OCI-LY7 (cell line): ENCODE results near the gene C12orf56. TPM values are rescaled to one million over a fixed set of nuclear protein-coding genes. Genes with fewer than 3 reads are reported as not detected.

ENCODE experiments used
- BruUV-seq: library from RNA; stranded (reverse); fragments of 400-500 nt; replicated peaks from 2 replicates; lab custom pipeline; 2021; lab: Mats Ljungman, UMichigan
- CTCF ChIA-PET: fragments of 300-600 bp; sonication (Branson Sonifier 250); formaldehyde crosslinking; loops from one replicate; lab custom pipeline; 2022; ENCODE audit warnings: antibody characterized with exemption; ENCODE audit not compliant: unreplicated experiment; lab: Charles Lee
- POLR2A ChIA-PET: fragments of 300-600 bp; sonication (Branson Sonifier 250); formaldehyde crosslinking; loops from one replicate; lab custom pipeline; 2022; ENCODE audit warnings: antibody characterized with exemption; lab: Charles Lee
- DNase-seq: peaks from one replicate; pipeline ENCODE4 v3.0.0-alpha.2; 2015; ENCODE audit warnings: low spot score
- H2AFZ ChIP-seq: fragments of 200-600 bp; sonication (generic), shearing (Covaris generic); 2 replicates; pipeline ENCODE4 v1.6.1; 2014; ENCODE audit warnings: mild to moderate bottlenecking, antibody characterized with exemption, low read length, moderate library complexity
- H3K27ac ChIP-seq: fragments of 200-600 bp; sonication (generic); 2 replicates; pipeline ENCODE4 v1.5.1; 2014; ENCODE audit warnings: mixed run types, low read depth, mild to moderate bottlenecking, moderate library complexity, low read length, inconsistent platforms; ENCODE audit not compliant: poor library complexity, severe bottlenecking
- H3K36me3 ChIP-seq: fragments of 200-600 bp; sonication (generic); 2 replicates; pipeline ENCODE4 v1.6.1; 2014; ENCODE audit warnings: mild to moderate bottlenecking, antibody characterized with exemption, low read length, moderate library complexity, mixed read lengths; ENCODE audit not compliant: insufficient read depth
- H3K4me1 ChIP-seq: fragments of 200-600 bp; sonication (generic); 2 replicates; pipeline ENCODE4 v1.5.1; 2014; ENCODE audit warnings: mild to moderate bottlenecking, low read length; ENCODE audit not compliant: insufficient read depth, poor library complexity, severe bottlenecking
- H3K4me2 ChIP-seq: fragments of 200-600 bp; sonication (generic); 2 replicates; pipeline ENCODE4 v1.6.1; 2014; ENCODE audit warnings: mild to moderate bottlenecking, low read length
- H3K4me3 ChIP-seq: fragments of 200-600 bp; sonication (generic); 2 replicates; pipeline ENCODE4 v1.5.1; 2014; ENCODE audit warnings: mild to moderate bottlenecking, low read depth, low read length; ENCODE audit not compliant: poor library complexity, severe bottlenecking
- H3K79me2 ChIP-seq: fragments of 200-600 bp; sonication (generic); 2 replicates; pipeline ENCODE4 v1.6.1; 2016; ENCODE audit warnings: low read depth, mild to moderate bottlenecking, low read length, moderate library complexity, mixed read lengths; ENCODE audit not compliant: insufficient read depth
- H3K9me2 ChIP-seq: fragments of 200-600 bp; sonication (generic); 2 replicates; pipeline ENCODE4 v1.6.1; 2016; ENCODE audit warnings: mild to moderate bottlenecking, low read length, mixed read lengths; ENCODE audit not compliant: insufficient read depth
- H3K9me3 ChIP-seq: fragments of 200-600 bp; sonication (generic); 2 replicates; pipeline ENCODE4 v1.6.1; 2014; ENCODE audit warnings: mild to moderate bottlenecking, mixed run types, low read length, mixed read lengths
- H4K20me1 ChIP-seq: fragments of 200-600 bp; sonication (generic); 2 replicates; pipeline ENCODE4 v1.6.1; 2014; ENCODE audit warnings: mild to moderate bottlenecking, antibody characterized with exemption, low read length, moderate library complexity, mixed read lengths; ENCODE audit not compliant: insufficient read depth
- CTCF ChIP-seq: fragments of 200-600 bp; sonication (generic); conservative IDR thresholded peaks from 2 replicates; pipeline ENCODE4 v1.5.1; 2014; ENCODE audit warnings: mild to moderate bottlenecking, antibody characterized with exemption, low read length, moderate library complexity, mixed read lengths
- EZH2phosphoT487 ChIP-seq: fragments of 200-600 bp; sonication (generic); IDR thresholded peaks from 2 replicates; pipeline ENCODE4 v1.6.1; 2018; ENCODE audit warnings: low read depth, borderline replicate concordance, mild to moderate bottlenecking, mixed run types, antibody characterized with exemption, low read length, moderate library complexity, mixed read lengths
- intact Hi-C: fragments of 100-400 bp; cut with micrococcal nuclease; formaldehyde crosslinking; loops from one replicate; pipeline ENCODE4 v1.10.0; 2022; ENCODE audit not compliant: unreplicated experiment
- total RNA-seq, 2 experiments: library from RNA; depleted of rRNA in 1 of 2; stranded (reverse); fragments of >200 nt in 1 of 2; shearing (Covaris generic) in 1 of 2; gene quantifications; 2 replicates each; pipeline ENCODE4 v1.2.3, GENCODE V29; 2014 to 2022

Gene C12orf56
- total RNA-seq, 2 experiments from 2014 or later: not detected

- DNase-seq: no peak
- H2AFZ ChIP-seq: no peak overlapping the region
- intact Hi-C loops: loop anchor here (10.0 kb wide), 1 partner anchor 98 kb away; no protein-coding TSS in a partner anchor
- H3K79me2 ChIP-seq: no peaks in the 10 kb centered on the region
- TF ChIP-seq EZH2phosphoT487: no peak
- no peak for TF ChIP-seq CTCF
- H3K4me3 ChIP-seq: no peak overlapping the region
- H3K4me2 ChIP-seq: no peak overlapping the region
- no peaks in the 10 kb centered on the region for H4K20me1 ChIP-seq
- ChIA-PET POLR2A (interaction anchor here (0.6 kb wide), 1 partner anchor 34 kb away, joined by 3 read pairs; no protein-coding TSS in a partner anchor), CTCF (no interaction called here)
- H3K4me1 ChIP-seq: no peaks in the 10 kb centered on the region
- no peak overlapping the region for H3K27ac ChIP-seq
- no peaks in the 10 kb centered on the region for H3K36me3 ChIP-seq
- no TSS peak for BruUV-seq
- no peaks in the 10 kb centered on the region for H3K9me3 ChIP-seq
- H3K9me2 ChIP-seq: no peaks in the 10 kb centered on the region
Measured at GRCh38 chr12:64252681-64253080, 137.9 kb downstream of the C12orf56 start.

- POLR2A ChIA-PET: interaction anchor here (0.6 kb wide), 1 partner anchor 58 kb away, joined by 4 read pairs; no protein-coding TSS in a partner anchor
- BruUV-seq: no TSS peak
- Histone ChIP-seq H3K4me2 (no peak overlapping the region), H3K27ac (no peak overlapping the region), H2AFZ (no peak overlapping the region), H3K9me2 (no peaks in the 10 kb centered on the region), H4K20me1 (no peaks in the 10 kb centered on the region), H3K4me3 (no peak overlapping the region), H3K4me1 (no peaks in the 10 kb centered on the region), H3K36me3 (no peaks in the 10 kb centered on the region), H3K79me2 (no peaks in the 10 kb centered on the region), H3K9me3 (no peaks in the 10 kb centered on the region)
- intact Hi-C loops: no loop called here
- no peak for TF ChIP-seq EZH2phosphoT487
- no peak for TF ChIP-seq CTCF
- CTCF ChIA-PET: no interaction called here
- no peak for DNase-seq
Measured at GRCh38 chr12:64243809-64244208, 146.7 kb downstream of the C12orf56 start.

- H4K20me1 ChIP-seq: no peaks in the 10 kb centered on the region
- H3K79me2 ChIP-seq: no peaks in the 10 kb centered on the region
- H3K36me3 ChIP-seq: no peaks in the 10 kb centered on the region
- DNase-seq: no peak
- H2AFZ ChIP-seq: no peak overlapping the region
- BruUV-seq: no TSS peak
- POLR2A ChIA-PET: interaction anchor here (0.6 kb wide), 1 partner anchor 33 kb away, joined by 5 read pairs; no protein-coding TSS in a partner anchor
- TF ChIP-seq CTCF (no peak), EZH2phosphoT487 (no peak)
- no peaks in the 10 kb centered on the region for H3K9me2 ChIP-seq
- H3K27ac ChIP-seq: no peak overlapping the region
- intact Hi-C loops: no loop called here
- no peak overlapping the region for H3K4me3 ChIP-seq
- no peak overlapping the region for H3K4me2 ChIP-seq
- no peaks in the 10 kb centered on the region for H3K9me3 ChIP-seq
- CTCF ChIA-PET: no interaction called here
- no peaks in the 10 kb centered on the region for H3K4me1 ChIP-seq
Measured at GRCh38 chr12:64240781-64241180, 149.8 kb downstream of the C12orf56 start.
